GM12875 (cell line): ENCODE measurements around the gene ACAD11.

Experiments
- H3K4me3 ChIP-seq: one replicate; pipeline ENCODE4 v1.5.1; 2011; ENCODE audit warnings: low read depth, low read length, control low read depth
- CTCF ChIP-seq: IDR thresholded peaks from 2 replicates; pipeline ENCODE4 v1.5.1; 2011; ENCODE audit warnings: low read depth, mild to moderate bottlenecking, control low read depth, inconsistent platforms, low read length, moderate library complexity, borderline replicate concordance; ENCODE audit not compliant: insufficient read depth

The ACAD11 gene

GRCh38 chr3:132536442-132537153 is 123.0 kb downstream of the ACAD11 start:
- TF ChIP-seq CTCF, result no peak

GRCh38 chr3:132535575-132536441 is 123.8 kb downstream of the ACAD11 start:
- H3K4me3 ChIP-seq, result no peak overlapping the region
- TF ChIP-seq CTCF, result peak; percentile 42; the same call in 1 of the 2 replicates

More at GRCh38 chr3:132536442-132537153, 123.0 kb downstream of the ACAD11 start:
- no peak overlapping the region for H3K4me3 ChIP-seq

GRCh38 chr3:132530624-132531023 is 129.0 kb downstream of the ACAD11 start:
- TF ChIP-seq CTCF, result no peak
- H3K4me3 ChIP-seq, result no peak overlapping the region

- H3K4me3 ChIP-seq, result no peak overlapping the region
- TF ChIP-seq CTCF, result no peak
These were observed 137.3 kb downstream of the ACAD11 start for GRCh38 chr3:132522353-132522752.

GRCh38 chr3:132521901-132522300 is 137.7 kb downstream of the ACAD11 start:
- no peak for TF ChIP-seq CTCF
- H3K4me3 ChIP-seq, result no peak overlapping the region

GRCh38 chr3:132519914-132520313 is 139.7 kb downstream of the ACAD11 start:
- TF ChIP-seq CTCF, result no peak
- H3K4me3 ChIP-seq, result no peak overlapping the region
